ENCODE measurements around the gene RABEP1. TPM values are rescaled to one million over a fixed set of nuclear protein-coding genes. Genes with fewer than 3 reads are reported as not detected.

The RABEP1 gene
- total RNA-seq, 1 experiment from 2014 or later = 53.0 TPM

- CTCF ChIA-PET = interaction anchor here (0.6 kb wide), 1 partner anchor 84 kb away, joined by 7 read pairs; no protein-coding TSS in a partner anchor
- no peak overlapping the region for H3K27ac ChIP-seq
- no peaks in the 10 kb centered on the region for H3K27me3 ChIP-seq (ENCODE audit: insufficient read depth, low read depth)
- no peak overlapping the region for H2AFZ ChIP-seq
- no peaks in the 10 kb centered on the region for H3K9me2 ChIP-seq (ENCODE audit: insufficient read depth)
- H3F3A ChIP-seq (ENCODE audit: insufficient read depth, low read depth) = no peaks in the 10 kb centered on the region
- no peaks in the 10 kb centered on the region; the same call in 1 of the 2 replicates for H3K4me1 ChIP-seq (replicated peaks; ENCODE audit: insufficient read depth)
- no peak overlapping the region for H3K4me3 ChIP-seq
- no peaks in the 10 kb centered on the region; the same call in 1 of the 2 replicates for H4K20me1 ChIP-seq (ENCODE audit: insufficient read depth)
- H3K36me3 ChIP-seq (ENCODE audit: low read depth) = peaks cover 9% of the 10 kb centered on the region; the same call in 1 of the 2 replicates
- POLR2A ChIA-PET (ENCODE audit: unreplicated experiment) = no interaction called here
- no peaks in the 10 kb centered on the region for H3K79me2 ChIP-seq (ENCODE audit: low read depth)
- intact Hi-C loops (cut with micrococcal nuclease; ENCODE audit: unreplicated experiment) = no loop called here
- no peak overlapping the region for H3K4me2 ChIP-seq
- TF ChIP-seq CTCF (conservative IDR thresholded peaks at IDR 0.05) (no peak), EZH2 (IDR thresholded peaks at IDR 0.05; ENCODE audit: low read depth) (no peak)
- no peak for DNase-seq
- H3K9me3 ChIP-seq (ENCODE audit: insufficient read depth, low read depth) = no peaks in the 10 kb centered on the region
- BruUV-seq (replicated peaks) = no TSS peak
Measured at GRCh38 chr17:5362162-5362811, 80.2 kb downstream of the RABEP1 start.

GRCh38 chr17:5364156-5364555 lies 82.1 kb downstream of the RABEP1 start:
- Histone ChIP-seq H3K4me1 (replicated peaks; ENCODE audit: insufficient read depth) (no peaks in the 10 kb centered on the region; the same call in 1 of the 2 replicates), H3K4me2 (no peak overlapping the region)
- CTCF ChIA-PET = no interaction called here

GRCh38 chr17:5364696-5365095 lies 82.6 kb downstream of the RABEP1 start:
- H3K36me3 ChIP-seq (ENCODE audit: low read depth) = peaks cover 9% of the 10 kb centered on the region; the same call in 1 of the 2 replicates
- no peaks in the 10 kb centered on the region for H3K27me3 ChIP-seq (ENCODE audit: insufficient read depth, low read depth)
- no peak overlapping the region for H3K4me3 ChIP-seq
- no peaks in the 10 kb centered on the region for H3K9me2 ChIP-seq (ENCODE audit: insufficient read depth)
- 0 out of 2 replicates have a peak overlapping the region, but pooled peaks have one; percentile 8 for H3K27ac ChIP-seq
- H2AFZ ChIP-seq = no peak overlapping the region
- H3K4me1 ChIP-seq (replicated peaks; ENCODE audit: insufficient read depth) = no peaks in the 10 kb centered on the region; the same call in 1 of the 2 replicates
- ChIA-PET POLR2A (ENCODE audit: unreplicated experiment) (no interaction called here), CTCF (no interaction called here)
- no peak for DNase-seq
- no peaks in the 10 kb centered on the region for H3K9me3 ChIP-seq (ENCODE audit: insufficient read depth, low read depth)
- H3K79me2 ChIP-seq (ENCODE audit: low read depth) = no peaks in the 10 kb centered on the region
- no peaks in the 10 kb centered on the region; the same call in 1 of the 2 replicates for H4K20me1 ChIP-seq (ENCODE audit: insufficient read depth)
- TF ChIP-seq EZH2 (IDR thresholded peaks at IDR 0.05; ENCODE audit: low read depth) (no peak), CTCF (conservative IDR thresholded peaks at IDR 0.05) (no peak)
- BruUV-seq (replicated peaks) = no TSS peak
- H3K4me2 ChIP-seq = no peak overlapping the region
- 0 out of 2 replicates have a peak, but pooled peaks cover 5% of the 10 kb centered on the region for H3F3A ChIP-seq (ENCODE audit: insufficient read depth, low read depth)
- intact Hi-C loops (cut with micrococcal nuclease; ENCODE audit: unreplicated experiment) = no loop called here

More at GRCh38 chr17:5364156-5364555, 82.1 kb downstream of the RABEP1 start:
- Histone ChIP-seq H2AFZ (no peak overlapping the region), H3K27ac (no peak overlapping the region), H3K36me3 (ENCODE audit: low read depth) (peaks cover 9% of the 10 kb centered on the region; the same call in 1 of the 2 replicates), H3K27me3 (ENCODE audit: insufficient read depth, low read depth) (no peaks in the 10 kb centered on the region), H3K4me3 (no peak overlapping the region), H4K20me1 (ENCODE audit: insufficient read depth) (no peaks in the 10 kb centered on the region; the same call in 1 of the 2 replicates), H3K79me2 (ENCODE audit: low read depth) (no peaks in the 10 kb centered on the region), H3K9me3 (ENCODE audit: insufficient read depth, low read depth) (no peaks in the 10 kb centered on the region), H3F3A (ENCODE audit: insufficient read depth, low read depth) (0 out of 2 replicates have a peak, but pooled peaks cover 5% of the 10 kb centered on the region), H3K9me2 (ENCODE audit: insufficient read depth) (no peaks in the 10 kb centered on the region)
- no TSS peak for BruUV-seq (replicated peaks)
- intact Hi-C loops (cut with micrococcal nuclease; ENCODE audit: unreplicated experiment) = no loop called here
- DNase-seq = no peak
- TF ChIP-seq EZH2 (IDR thresholded peaks at IDR 0.05; ENCODE audit: low read depth) = no peak
- TF ChIP-seq CTCF (conservative IDR thresholded peaks at IDR 0.05) = no peak
- POLR2A ChIA-PET (ENCODE audit: unreplicated experiment) = no interaction called here
